ENCODE data around the gene BAMBI. TPM values are rescaled to one million over a fixed set of nuclear protein-coding genes. Genes with fewer than 3 reads are reported as not detected.

Gene BAMBI
- polyA plus RNA-seq, 1 donor from 2014 or later, result 0.54 TPM

GRCh38 chr10:28704464-28705161, 27.3 kb downstream of the BAMBI start:
- no peak for TF ChIP-seq REST (IDR thresholded peaks at IDR 0.05; ENCODE audit: borderline replicate concordance)
- no peak for TF ChIP-seq POLR2AphosphoS5 (IDR thresholded peaks at IDR 0.05)
- no peak for TF ChIP-seq RAD21 (conservative IDR thresholded peaks at IDR 0.05)
- no peak for TF ChIP-seq TAF1 (IDR thresholded peaks at IDR 0.05; ENCODE audit: low read depth)
- TF ChIP-seq EP300 (conservative IDR thresholded peaks at IDR 0.05; ENCODE audit: poor library complexity, severe bottlenecking), result no peak
- no peak for TF ChIP-seq CTCF (IDR thresholded peaks at IDR 0.05; ENCODE audit: poor library complexity, severe bottlenecking)
- TF ChIP-seq SMC3 (conservative IDR thresholded peaks at IDR 0.05; ENCODE audit: poor library complexity), result no peak
- TF ChIP-seq EZH2 (IDR thresholded peaks at IDR 0.05; ENCODE audit: borderline replicate concordance, insufficient read depth, low read length, poor library complexity, severe bottlenecking), result no peak
- no peak for TF ChIP-seq MXI1 (conservative IDR thresholded peaks at IDR 0.05; ENCODE audit: poor library complexity, severe bottlenecking)
- H3F3A ChIP-seq (ENCODE audit: insufficient read depth, low read length, poor library complexity, severe bottlenecking), result no peaks in the 10 kb centered on the region
- no peaks in the 10 kb centered on the region for H3K9me2 ChIP-seq (ENCODE audit: insufficient read depth, low read length)
- no peak overlapping the region for H3K4me2 ChIP-seq (ENCODE audit: low read length)
- no peaks in the 10 kb centered on the region for H3K36me3 ChIP-seq (ENCODE audit: insufficient read depth, low read length)
- H3K79me2 ChIP-seq (replicated peaks; ENCODE audit: insufficient read depth, low read length), result no peaks in the 10 kb centered on the region
- H3K9ac ChIP-seq (ENCODE audit: low read length), result no peak overlapping the region
- no peaks in the 10 kb centered on the region for H3K9me3 ChIP-seq (ENCODE audit: low read length)
- H3K4me3 ChIP-seq (ENCODE audit: low read length), result no peak overlapping the region
- no peaks in the 10 kb centered on the region for H4K20me1 ChIP-seq (ENCODE audit: insufficient read depth)
- no peak overlapping the region for H3K27ac ChIP-seq (ENCODE audit: low read length)
- no peak overlapping the region for H2AFZ ChIP-seq (ENCODE audit: low read depth, low read length)
- no peaks in the 10 kb centered on the region for H3K27me3 ChIP-seq (ENCODE audit: insufficient read depth, low read depth, low read length)

GRCh38 chr10:28705472-28705871, 28.2 kb downstream of the BAMBI start:
- no peaks in the 10 kb centered on the region for H4K20me1 ChIP-seq (ENCODE audit: insufficient read depth)
- H3K27ac ChIP-seq (ENCODE audit: low read length), result no peak overlapping the region
- H3K4me2 ChIP-seq (ENCODE audit: low read length), result no peak overlapping the region
- H3F3A ChIP-seq (ENCODE audit: insufficient read depth, low read length, poor library complexity, severe bottlenecking), result no peaks in the 10 kb centered on the region
- no peaks in the 10 kb centered on the region for H3K27me3 ChIP-seq (ENCODE audit: insufficient read depth, low read depth, low read length)
- H3K4me3 ChIP-seq (ENCODE audit: low read length), result no peak overlapping the region
- H3K36me3 ChIP-seq (ENCODE audit: insufficient read depth, low read length), result no peaks in the 10 kb centered on the region
- H3K9ac ChIP-seq (ENCODE audit: low read length), result no peak overlapping the region
- H3K9me2 ChIP-seq (ENCODE audit: insufficient read depth, low read length), result no peaks in the 10 kb centered on the region
- H3K79me2 ChIP-seq (replicated peaks; ENCODE audit: insufficient read depth, low read length), result no peaks in the 10 kb centered on the region
- no peak overlapping the region for H2AFZ ChIP-seq (ENCODE audit: low read depth, low read length)
- TF ChIP-seq REST (IDR thresholded peaks at IDR 0.05; ENCODE audit: borderline replicate concordance) (no peak), SMC3 (conservative IDR thresholded peaks at IDR 0.05; ENCODE audit: poor library complexity) (no peak), CTCF (IDR thresholded peaks at IDR 0.05; ENCODE audit: poor library complexity, severe bottlenecking) (no peak)
- H3K9me3 ChIP-seq (ENCODE audit: low read length), result no peaks in the 10 kb centered on the region
